ENCODE measurements around the gene CDKAL1. TPM values are rescaled to one million over a fixed set of nuclear protein-coding genes. Genes with fewer than 3 reads are reported as not detected.
"Not testable (repeated sequence)": the region's sequence is repeated elsewhere in the genome, so short reads cannot be mapped to it uniquely, and the experiment has no call there.

The CDKAL1 gene
- total RNA-seq, 8 experiments from 2014 or later, result 16.1 to 25.2 (median 20.2) TPM

GRCh38 chr6:21187485-21187884 is 653.2 kb downstream of the CDKAL1 start:
- Histone ChIP-seq H3K27ac (no peak overlapping the region), H3K4me1 (replicated peaks in 1 of 2) (peaks cover 32 to 78% of the 10 kb centered on the region in 2 donors), H3K4me3 (no peak overlapping the region)
- in situ Hi-C loops (cut with MboI; ENCODE audit: low pct_unique_long_range_greater_than_20kb in 2 of 9, low sequenced_read_pairs in 9 of 9, unreplicated experiment in 9 of 9), result no loop called here
- no peak for ATAC-seq (replicated peaks in 6 of 8)
- WGBS, 10 experiments, result 33 to 100% (median 71%) methylated on average over 1 to 2 of the region's 2 CpGs; no CpG with 5 or more reads in 1 of the 10 experiments

GRCh38 chr6:21188505-21189223 is 654.4 kb downstream of the CDKAL1 start:
- peaks cover 30 to 66% of the 10 kb centered on the region in 2 donors for H3K4me1 ChIP-seq (replicated peaks in 1 of 2)
- WGBS, 10 experiments, result 81 to 100% (median 86%) methylated on average over 1 to 9 of the region's 9 CpGs
- in situ Hi-C loops (cut with MboI; ENCODE audit: low pct_unique_long_range_greater_than_20kb in 2 of 9, low sequenced_read_pairs in 9 of 9, unreplicated experiment in 9 of 9), result no loop called here
- no peak overlapping the region for H3K4me3 ChIP-seq
- ATAC-seq (replicated peaks in 6 of 8), result no peak
- H3K27ac ChIP-seq, result no peak overlapping the region

- Histone ChIP-seq H3K4me3 (no peak overlapping the region), H3K4me1 (replicated peaks in 1 of 2) (peaks cover 27 to 57% of the 10 kb centered on the region in 2 donors), H3K27ac (no peak overlapping the region)
- WGBS, 10 experiments, result 33 to 100% (median 86%) methylated on average over 1 to 4 of the region's 4 CpGs; no CpG with 5 or more reads in 1 of the 10 experiments
- ATAC-seq (replicated peaks in 6 of 8), result peak in 4 of 8 experiments; percentile 30 to 65 (median 60)
- in situ Hi-C loops (cut with MboI; ENCODE audit: low pct_unique_long_range_greater_than_20kb in 2 of 9, low sequenced_read_pairs in 9 of 9, unreplicated experiment in 9 of 9), result no loop called here
These were observed 655.5 kb downstream of the CDKAL1 start for GRCh38 chr6:21189759-21190158.

GRCh38 chr6:21190701-21191100 is 656.4 kb downstream of the CDKAL1 start:
- in situ Hi-C loops (cut with MboI; ENCODE audit: low pct_unique_long_range_greater_than_20kb in 2 of 9, low sequenced_read_pairs in 9 of 9, unreplicated experiment in 9 of 9), result no loop called here
- no peak for ATAC-seq (replicated peaks in 6 of 8)
- peaks cover 17 to 47% of the 10 kb centered on the region in 2 donors for H3K4me1 ChIP-seq (replicated peaks in 1 of 2)
- WGBS, 10 experiments, result 80 to 100% (median 90%) methylated on average over 1 to 2 of the region's 2 CpGs; no CpG with 5 or more reads in 1 of the 10 experiments
- no peak overlapping the region for H3K27ac ChIP-seq
- H3K4me3 ChIP-seq, result no peak overlapping the region

- no peak overlapping the region for H3K27ac ChIP-seq
- WGBS, 10 experiments, result 60 to 100% (median 96%) methylated on average over 1 to 2 of the region's 2 CpGs
- H3K4me1 ChIP-seq (replicated peaks in 1 of 2), result peaks cover 16 to 37% of the 10 kb centered on the region in 2 donors
- H3K4me3 ChIP-seq, result no peak overlapping the region
- ATAC-seq (replicated peaks in 6 of 8), result no peak
- in situ Hi-C loops (cut with MboI; ENCODE audit: low pct_unique_long_range_greater_than_20kb in 2 of 9, low sequenced_read_pairs in 9 of 9, unreplicated experiment in 9 of 9), result no loop called here
These were observed 659.7 kb downstream of the CDKAL1 start for GRCh38 chr6:21193790-21194475.

GRCh38 chr6:21195301-21195700 is 661.0 kb downstream of the CDKAL1 start:
- peaks cover 24 to 38% of the 10 kb centered on the region in 2 donors for H3K4me1 ChIP-seq (replicated peaks in 1 of 2)
- WGBS, 10 experiments, result 75 to 100% (median 96%) methylated on average over 1 to 7 of the region's 7 CpGs; no CpG with 5 or more reads in 4 of the 10 experiments
- not testable (repeated sequence) for ATAC-seq (replicated peaks in 6 of 8)

GRCh38 chr6:21198032-21198640 is 663.9 kb downstream of the CDKAL1 start:
- Histone ChIP-seq H3K4me1 (replicated peaks in 1 of 2) (peaks cover 35 to 47% of the 10 kb centered on the region in 2 donors), H3K27ac (no peak overlapping the region), H3K4me3 (no peak overlapping the region)
- no peak for ATAC-seq (replicated peaks in 6 of 8)
- 74 to 100% (median 92%) methylated on average over 1 to 5 of the region's 5 CpGs; no CpG with 5 or more reads in 2 of the 10 experiments for WGBS, 10 experiments
- in situ Hi-C loops (cut with MboI; ENCODE audit: low pct_unique_long_range_greater_than_20kb in 2 of 9, low sequenced_read_pairs in 9 of 9, unreplicated experiment in 9 of 9), result no loop called here

More at GRCh38 chr6:21195301-21195700, 661.0 kb downstream of the CDKAL1 start:
- in situ Hi-C loops (cut with MboI; ENCODE audit: low pct_unique_long_range_greater_than_20kb in 2 of 9, low sequenced_read_pairs in 9 of 9, unreplicated experiment in 9 of 9); H3K27ac ChIP-seq; H3K4me3 ChIP-seq: not testable (repeated sequence)

DNA sequence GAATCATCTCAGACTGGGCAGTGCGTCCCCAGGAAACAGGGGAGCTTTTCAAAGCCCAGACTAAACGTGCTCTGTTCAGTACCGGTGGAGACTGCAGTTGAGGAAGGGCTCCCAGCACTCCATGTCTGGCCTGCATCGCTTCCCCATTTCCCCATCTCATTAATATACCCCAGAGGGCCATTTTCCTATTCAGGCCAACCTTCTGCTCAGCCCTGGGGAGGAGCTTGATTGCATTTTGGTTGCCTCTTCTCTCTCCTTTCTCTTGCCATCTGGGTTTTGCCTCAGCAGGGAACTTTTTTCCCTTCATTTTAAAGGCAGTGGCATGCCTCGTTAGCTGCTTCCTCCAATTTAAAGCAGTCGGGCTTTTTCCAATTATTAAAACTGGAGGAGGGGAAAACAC is 665.0 kb downstream of the CDKAL1 start:
- Histone ChIP-seq H3K27ac (peak overlapping the region; percentile 7 to 33), H3K4me1 (replicated peaks in 1 of 2) (peaks cover 35 to 47% of the 10 kb centered on the region in 2 donors), H3K4me3 (no peak overlapping the region)
- 14 to 100% (median 65%) methylated on average over 1 to 6 of the region's 6 CpGs; no CpG with 5 or more reads in 4 of the 10 experiments for WGBS, 10 experiments
- peak in 4 of 8 experiments; percentile 39 to 74 (median 66) for ATAC-seq (replicated peaks in 6 of 8)
- in situ Hi-C loops (cut with MboI; ENCODE audit: low pct_unique_long_range_greater_than_20kb in 2 of 9, low sequenced_read_pairs in 9 of 9, unreplicated experiment in 9 of 9), result no loop called here

- peaks cover 35 to 47% of the 10 kb centered on the region in 2 donors for H3K4me1 ChIP-seq (replicated peaks in 1 of 2)
- in situ Hi-C loops (cut with MboI; ENCODE audit: low pct_unique_long_range_greater_than_20kb in 2 of 9, low sequenced_read_pairs in 9 of 9, unreplicated experiment in 9 of 9), result no loop called here
- 39 to 100% (median 56%) methylated on average over 1 to 7 of the region's 7 CpGs; no CpG with 5 or more reads in 1 of the 10 experiments for WGBS, 10 experiments
- ATAC-seq (replicated peaks in 6 of 8), result peak in 4 of 8 experiments; percentile 19 to 62 (median 53)
- H3K4me3 ChIP-seq, result no peak overlapping the region
- H3K27ac ChIP-seq, result peak overlapping the region in 1 of 2 donors; percentile 12
These were observed 666.0 kb downstream of the CDKAL1 start for GRCh38 chr6:21200134-21200870.

DNA sequence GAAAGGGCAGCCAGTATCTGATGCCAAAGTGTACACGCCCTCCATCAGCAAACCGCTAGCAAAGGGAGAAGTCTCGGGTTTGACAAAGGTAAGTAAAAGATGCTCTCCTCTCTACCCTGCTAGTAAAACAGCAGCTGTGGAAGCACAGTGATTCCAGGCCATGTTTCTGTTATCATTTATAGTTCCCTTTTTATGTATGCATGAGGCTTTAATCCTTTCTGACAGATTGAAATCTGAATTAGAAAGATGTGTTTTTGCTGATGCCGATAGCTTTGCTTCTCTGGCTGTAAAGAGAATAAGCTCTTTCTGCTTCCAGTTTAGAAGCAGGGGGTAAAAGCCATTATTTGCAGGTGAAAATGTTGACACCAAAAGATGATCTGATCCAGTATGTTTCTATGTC is 666.9 kb downstream of the CDKAL1 start:
- Histone ChIP-seq H3K4me1 (replicated peaks in 1 of 2) (peaks cover 35 to 47% of the 10 kb centered on the region in 2 donors), H3K4me3 (no peak overlapping the region), H3K27ac (peak overlapping the region in 1 of 2 donors; percentile 31)
- in situ Hi-C loops (cut with MboI; ENCODE audit: low pct_unique_long_range_greater_than_20kb in 2 of 9, low sequenced_read_pairs in 9 of 9, unreplicated experiment in 9 of 9), result no loop called here
- WGBS, 10 experiments, result 19 to 86% (median 68%) methylated on average over 1 to 4 of the region's 4 CpGs
- peak in 2 of 8 experiments; percentile 39 to 83 for ATAC-seq (replicated peaks in 6 of 8)

GRCh38 chr6:21201637-21202350 is 667.5 kb downstream of the CDKAL1 start:
- ATAC-seq (replicated peaks in 6 of 8), result peak in 5 of 8 experiments; percentile 34 to 71 (median 43)
- Histone ChIP-seq H3K27ac (peak overlapping the region in 1 of 2 donors; percentile 31), H3K4me1 (replicated peaks in 1 of 2) (peaks cover 35 to 47% of the 10 kb centered on the region in 2 donors), H3K4me3 (no peak overlapping the region)
- WGBS, 10 experiments, result 49 to 100% (median 68%) methylated on average over 2 to 10 of the region's 10 CpGs
- in situ Hi-C loops (cut with MboI; ENCODE audit: low pct_unique_long_range_greater_than_20kb in 2 of 9, low sequenced_read_pairs in 9 of 9, unreplicated experiment in 9 of 9), result no loop called here

- WGBS, 10 experiments, result 80 to 100% (median 90%) methylated on average over 1 to 3 of the region's 3 CpGs; no CpG with 5 or more reads in 1 of the 10 experiments
- Histone ChIP-seq H3K4me1 (replicated peaks in 1 of 2) (peaks cover 35 to 47% of the 10 kb centered on the region in 2 donors), H3K27ac (no peak overlapping the region), H3K4me3 (no peak overlapping the region)
- ATAC-seq (replicated peaks in 6 of 8), result no peak
- in situ Hi-C loops (cut with MboI; ENCODE audit: low pct_unique_long_range_greater_than_20kb in 2 of 9, low sequenced_read_pairs in 9 of 9, unreplicated experiment in 9 of 9), result no loop called here
These were observed 668.3 kb downstream of the CDKAL1 start for GRCh38 chr6:21202521-21202920.

Data from motor neuron (in vitro differentiated cells).